Activated T-helper 17 cell treated with anti-CD3 and anti-CD28 coated beads, Interleukin-2, amount 50 U/mL, for 72 hours (primary cell): Measurements from ENCODE around the gene FBXL15. TPM values are rescaled to one million over a fixed set of nuclear protein-coding genes. Genes with fewer than 3 reads are reported as not detected.

Experiments used
- ATAC-seq: fragments of 150-1000 bp; cut with Tn5 transposase; replicated peaks from 2 replicates; pipeline ENCODE4 v1.10.0; 2021; ENCODE audit warnings: mild to moderate bottlenecking, moderate library complexity
- H3K27ac Mint-ChIP-seq: one replicate; pipeline ENCODE4 v1.8.0; 2022; ENCODE audit warnings: mixed read lengths
- H3K27me3 Mint-ChIP-seq: one replicate; pipeline ENCODE4 v1.8.0; 2022; ENCODE audit warnings: mixed read lengths
- H3K36me3 Mint-ChIP-seq: one replicate; pipeline ENCODE4 v1.8.0; 2022; ENCODE audit warnings: low read depth, mild to moderate bottlenecking, mixed read lengths
- H3K4me1 Mint-ChIP-seq: one replicate; pipeline ENCODE4 v1.8.0; 2022; ENCODE audit warnings: mixed read lengths
- H3K4me3 Mint-ChIP-seq: one replicate; pipeline ENCODE4 v1.8.0; 2022; ENCODE audit warnings: mild to moderate bottlenecking, mixed read lengths
- H3K9me3 Mint-ChIP-seq: one replicate; pipeline ENCODE4 v1.8.0; 2022; ENCODE audit warnings: mixed read lengths
- total RNA-seq, 2 donors: library from RNA; stranded (reverse); gene quantifications; one replicate each; pipeline ENCODE4 v1.2.3, GENCODE V29; 2022

The FBXL15 gene
- total RNA-seq, 2 donors from 2014 or later: 12.6 to 15.4 TPM

DNA sequence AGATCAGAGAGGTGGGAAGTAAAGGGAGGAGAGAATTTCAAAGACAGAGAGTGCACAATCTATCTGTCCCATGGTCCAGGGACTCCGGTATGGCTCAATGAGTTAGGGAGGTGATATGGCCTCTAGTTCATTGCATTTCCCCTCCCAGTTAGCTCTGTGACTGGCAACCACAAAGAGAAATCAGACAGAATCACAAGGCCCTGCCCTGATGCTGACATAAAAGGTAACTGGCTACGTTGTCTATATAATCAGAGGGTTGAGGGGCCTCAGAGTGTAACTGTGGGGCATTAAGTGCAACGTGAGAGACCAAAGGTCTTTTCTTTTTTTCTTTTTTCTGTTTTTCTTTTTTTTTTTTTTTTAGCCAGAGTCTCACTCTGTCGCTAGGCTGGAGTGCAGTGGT lies 38.0 kb downstream of the FBXL15 start:
- no peak for ATAC-seq

DNA sequence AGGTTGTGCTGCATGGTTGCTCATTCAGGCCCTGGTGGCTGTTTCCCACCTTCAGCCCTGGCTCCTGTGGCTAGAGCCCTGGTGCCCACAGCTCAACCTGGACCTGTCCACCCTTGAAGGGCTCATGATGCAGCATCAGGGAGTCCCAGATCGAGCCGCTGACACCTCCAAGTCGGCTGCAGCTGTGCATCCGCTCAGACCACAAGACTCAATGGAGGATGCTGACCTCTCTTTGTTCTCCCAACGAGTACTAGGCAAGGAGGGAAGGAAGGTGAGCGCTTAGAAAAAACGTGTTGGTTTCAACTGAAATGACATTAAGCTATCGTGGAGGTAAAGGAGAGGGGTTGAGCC lies 40.2 kb downstream of the FBXL15 start:
- Mint-ChIP-seq H3K27ac (peak overlapping the region; percentile 79), H3K4me1 (peaks cover 24% of the 10 kb centered on the region), H3K4me3 (peak overlapping the region; percentile 98), H3K9me3 (no peaks in the 10 kb centered on the region), H3K36me3 (peaks cover 8% of the 10 kb centered on the region), H3K27me3 (no peaks in the 10 kb centered on the region)
- ATAC-seq: peak; percentile 59

More for the DNA sequence above, 38.0 kb downstream of the FBXL15 start:
- H3K4me1 Mint-ChIP-seq: peaks cover 21% of the 10 kb centered on the region
- H3K4me3 Mint-ChIP-seq: no peak overlapping the region
- no peak overlapping the region for H3K27ac Mint-ChIP-seq
- H3K36me3 Mint-ChIP-seq: peaks cover 29% of the 10 kb centered on the region
- no peaks in the 10 kb centered on the region for H3K9me3 Mint-ChIP-seq
- no peaks in the 10 kb centered on the region for H3K27me3 Mint-ChIP-seq

DNA sequence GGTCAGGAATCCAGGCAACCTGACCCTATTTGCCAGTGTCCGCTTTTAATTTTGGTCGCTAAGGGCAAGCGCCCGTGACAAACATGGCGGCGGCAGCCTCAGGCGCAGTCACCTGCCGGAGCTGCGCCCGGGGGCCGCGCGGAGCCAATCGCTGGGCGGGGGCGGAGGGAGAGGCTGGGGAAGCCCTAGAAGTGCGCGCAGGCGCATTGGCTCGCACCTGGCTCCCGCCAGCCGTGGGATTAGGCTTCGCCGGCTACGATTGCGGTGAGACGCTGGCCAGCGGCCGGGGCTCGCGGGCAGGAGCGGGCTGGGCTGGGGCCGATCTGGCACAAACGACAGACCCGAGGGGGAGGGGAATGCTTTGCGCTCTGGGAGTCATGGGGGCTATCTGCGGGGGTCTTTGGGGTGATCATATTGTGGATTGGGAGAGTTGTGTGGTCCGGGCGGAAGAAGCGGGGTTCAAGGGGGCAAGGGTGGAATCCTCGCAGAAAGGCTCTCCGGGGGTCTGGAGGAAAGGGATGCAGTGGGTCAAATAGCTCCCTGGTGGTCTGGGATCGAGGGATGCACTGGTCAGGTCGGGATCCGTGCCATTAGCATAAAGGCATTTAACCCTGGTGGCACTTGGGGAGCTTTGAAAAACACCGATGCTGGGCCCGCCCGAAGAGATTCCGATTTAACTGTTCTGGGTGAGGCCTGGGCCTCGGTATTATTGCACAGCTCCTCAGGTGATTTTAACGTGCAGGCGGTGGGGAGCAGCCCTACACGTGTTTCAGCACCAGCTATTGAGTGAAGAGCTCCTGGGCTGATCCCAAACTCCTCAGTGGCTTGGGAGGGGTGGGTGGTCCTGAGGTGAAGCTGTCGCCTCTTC lies 40.8 kb downstream of the FBXL15 start:
- peak overlapping the region; percentile 79 for H3K27ac Mint-ChIP-seq
- ATAC-seq: peak; percentile 99
- H3K9me3 Mint-ChIP-seq: no peaks in the 10 kb centered on the region
- H3K36me3 Mint-ChIP-seq: peaks cover 3% of the 10 kb centered on the region
- H3K4me1 Mint-ChIP-seq: peaks cover 24% of the 10 kb centered on the region
- H3K4me3 Mint-ChIP-seq: peak overlapping the region; percentile 98
- no peaks in the 10 kb centered on the region for H3K27me3 Mint-ChIP-seq

DNA sequence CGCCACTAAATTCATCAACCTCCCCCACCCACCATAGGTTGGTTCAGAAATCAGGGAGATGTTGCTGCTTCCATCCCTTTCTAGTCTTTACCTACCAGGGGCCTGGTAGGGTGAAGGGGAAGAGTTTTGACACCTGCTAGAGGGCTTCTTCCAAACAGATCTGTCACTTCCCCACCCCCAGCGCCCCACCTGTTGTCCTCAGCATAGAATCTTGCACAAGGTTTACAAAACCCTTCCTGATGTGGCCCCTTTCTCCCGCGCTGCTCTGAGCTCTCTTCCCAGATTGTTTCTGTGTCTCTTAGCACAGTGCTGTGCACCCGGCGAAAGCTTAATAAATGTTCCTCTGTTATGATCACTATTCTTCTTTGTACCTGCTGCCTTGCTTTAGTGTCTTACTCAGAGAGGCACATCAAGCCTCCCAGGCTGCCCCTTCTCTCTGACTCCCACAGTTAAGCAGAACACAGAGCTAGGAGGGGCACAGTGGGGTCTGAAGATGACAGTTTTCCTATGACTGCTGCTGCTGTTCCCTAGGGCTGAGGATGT lies 41.9 kb downstream of the FBXL15 start:
- peak overlapping the region; percentile 98 for H3K4me3 Mint-ChIP-seq
- H3K36me3 Mint-ChIP-seq: no peaks in the 10 kb centered on the region
- H3K27ac Mint-ChIP-seq: no peak overlapping the region
- no peak for ATAC-seq
- no peaks in the 10 kb centered on the region for H3K9me3 Mint-ChIP-seq
- H3K4me1 Mint-ChIP-seq: peaks cover 21% of the 10 kb centered on the region
- no peaks in the 10 kb centered on the region for H3K27me3 Mint-ChIP-seq

DNA sequence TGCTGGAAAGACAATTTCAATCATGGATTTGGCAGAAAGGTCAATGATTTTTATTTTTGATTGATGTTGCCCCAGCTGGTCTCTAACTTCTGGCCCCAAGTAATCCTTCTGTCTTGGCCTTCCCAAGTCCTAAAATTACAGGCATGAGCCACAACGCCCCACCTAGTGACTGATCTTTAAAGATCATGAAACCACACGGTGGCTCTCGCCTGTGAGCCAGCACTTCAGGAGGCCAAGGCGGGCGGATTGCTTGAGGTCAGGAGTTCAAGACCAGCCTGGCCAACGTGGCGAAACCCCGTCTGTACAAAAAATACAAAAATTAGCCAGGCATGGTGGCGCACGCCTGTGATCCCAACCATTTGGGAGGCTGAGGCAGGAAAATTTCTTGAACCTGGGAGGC lies 43.3 kb downstream of the FBXL15 start:
- Mint-ChIP-seq H3K4me3 (no peak overlapping the region), H3K27ac (no peak overlapping the region), H3K4me1 (peaks cover 19% of the 10 kb centered on the region), H3K36me3 (peaks cover under 1% of the 10 kb centered on the region), H3K27me3 (no peaks in the 10 kb centered on the region), H3K9me3 (no peaks in the 10 kb centered on the region)
- no peak for ATAC-seq

DNA sequence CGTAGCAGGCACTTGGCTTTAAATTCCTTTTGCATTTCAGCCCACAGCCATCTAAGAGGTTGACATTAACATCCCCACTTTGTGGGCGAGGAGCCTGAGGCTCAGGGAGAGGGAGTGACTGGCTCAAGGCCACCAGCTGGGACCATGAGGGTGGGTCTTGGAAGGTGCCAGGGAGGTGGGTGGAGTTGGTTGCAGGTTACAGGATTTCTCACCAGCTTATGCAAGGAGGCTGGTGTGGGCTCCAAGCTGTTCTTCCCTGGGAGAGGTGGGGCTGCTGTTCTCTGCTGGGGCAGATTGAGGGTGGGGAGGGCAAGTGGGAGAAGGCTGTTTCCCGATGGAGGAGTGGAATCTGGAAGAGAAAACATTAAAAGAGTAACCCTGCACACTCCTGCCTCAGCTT lies 44.8 kb downstream of the FBXL15 start:
- Mint-ChIP-seq H3K4me3 (no peak overlapping the region), H3K27ac (no peak overlapping the region), H3K4me1 (peaks cover 19% of the 10 kb centered on the region)

DNA sequence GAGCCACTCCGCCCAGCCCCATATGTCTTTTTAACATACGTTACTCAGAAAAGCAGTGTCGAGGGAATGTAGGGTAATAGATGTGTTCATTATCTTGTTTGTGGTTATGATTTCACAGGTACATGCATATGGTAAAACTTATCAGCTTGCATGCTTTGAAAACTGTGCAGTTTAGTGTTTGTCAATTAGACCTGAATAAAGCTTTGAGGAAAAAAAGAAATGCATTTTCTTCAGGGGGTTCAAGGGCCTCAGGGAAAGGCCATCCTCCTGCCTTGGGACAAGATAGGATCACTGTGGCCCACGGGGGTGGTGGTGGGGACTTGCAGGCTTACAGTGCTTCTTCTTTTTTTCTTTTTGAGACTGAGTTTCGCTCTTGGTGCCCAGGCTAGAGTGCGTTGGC lies 46.7 kb downstream of the FBXL15 start:
- Mint-ChIP-seq H3K27me3 (no peaks in the 10 kb centered on the region), H3K4me1 (peaks cover 12% of the 10 kb centered on the region), H3K9me3 (no peaks in the 10 kb centered on the region), H3K4me3 (no peak overlapping the region), H3K27ac (no peak overlapping the region), H3K36me3 (peaks cover 6% of the 10 kb centered on the region)
- ATAC-seq: no peak

More for the DNA sequence above, 44.8 kb downstream of the FBXL15 start:
- H3K36me3 Mint-ChIP-seq: peaks cover 6% of the 10 kb centered on the region
- H3K9me3 Mint-ChIP-seq: no peaks in the 10 kb centered on the region
- no peaks in the 10 kb centered on the region for H3K27me3 Mint-ChIP-seq
- no peak for ATAC-seq

DNA sequence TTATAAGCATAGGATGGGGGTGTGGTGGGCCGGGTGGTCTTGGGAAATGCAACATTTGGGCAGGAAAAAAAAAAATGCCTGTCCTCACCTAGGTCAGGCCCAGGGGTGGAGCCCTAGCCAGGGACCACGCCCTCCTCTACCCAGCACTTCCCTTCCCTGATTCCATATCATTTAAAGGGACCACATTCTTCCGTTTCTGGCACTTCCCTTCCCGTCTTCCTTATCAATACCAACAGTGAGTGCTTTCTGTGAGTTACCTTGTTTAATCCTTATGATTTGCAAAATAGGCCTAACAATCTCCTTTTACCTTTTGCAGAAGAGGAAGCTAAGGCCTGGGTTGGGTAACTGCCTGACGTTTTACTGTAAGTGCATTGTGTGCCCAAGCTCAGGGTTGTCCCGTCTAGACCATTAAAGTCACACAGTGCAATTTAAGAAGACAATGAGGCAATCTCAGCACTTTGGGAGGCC lies 47.4 kb downstream of the FBXL15 start:
- H3K9me3 Mint-ChIP-seq: no peaks in the 10 kb centered on the region
- H3K4me3 Mint-ChIP-seq: no peak overlapping the region
- H3K27ac Mint-ChIP-seq: no peak overlapping the region
- ATAC-seq: no peak
- no peaks in the 10 kb centered on the region for H3K27me3 Mint-ChIP-seq
- peaks cover 6% of the 10 kb centered on the region for H3K36me3 Mint-ChIP-seq
- H3K4me1 Mint-ChIP-seq: peaks cover 6% of the 10 kb centered on the region

DNA sequence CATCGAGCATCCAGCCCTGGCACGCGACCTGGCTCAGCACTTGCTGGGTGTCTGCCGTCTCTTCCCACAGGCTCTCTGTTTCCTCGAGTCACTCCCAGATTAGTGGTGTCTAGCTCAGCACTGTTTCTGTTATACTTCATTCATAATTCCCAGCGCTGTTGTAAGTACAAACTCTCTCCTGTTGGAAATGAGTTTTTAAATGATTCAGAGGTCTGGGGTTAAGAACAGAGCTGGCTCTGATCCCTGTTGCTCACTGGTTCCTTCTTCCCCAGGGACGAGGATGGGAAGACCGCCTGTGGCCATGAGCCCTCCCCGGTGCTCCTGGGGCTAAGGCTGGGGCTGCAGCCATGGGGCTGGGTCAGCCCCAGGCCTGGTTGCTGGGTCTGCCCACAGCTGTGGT lies 48.0 kb downstream of the FBXL15 start:
- Mint-ChIP-seq H3K27ac (peak overlapping the region; percentile 61), H3K36me3 (peaks cover 6% of the 10 kb centered on the region), H3K9me3 (no peaks in the 10 kb centered on the region), H3K27me3 (no peaks in the 10 kb centered on the region), H3K4me1 (peaks cover 3% of the 10 kb centered on the region), H3K4me3 (no peak overlapping the region)
- no peak for ATAC-seq

DNA sequence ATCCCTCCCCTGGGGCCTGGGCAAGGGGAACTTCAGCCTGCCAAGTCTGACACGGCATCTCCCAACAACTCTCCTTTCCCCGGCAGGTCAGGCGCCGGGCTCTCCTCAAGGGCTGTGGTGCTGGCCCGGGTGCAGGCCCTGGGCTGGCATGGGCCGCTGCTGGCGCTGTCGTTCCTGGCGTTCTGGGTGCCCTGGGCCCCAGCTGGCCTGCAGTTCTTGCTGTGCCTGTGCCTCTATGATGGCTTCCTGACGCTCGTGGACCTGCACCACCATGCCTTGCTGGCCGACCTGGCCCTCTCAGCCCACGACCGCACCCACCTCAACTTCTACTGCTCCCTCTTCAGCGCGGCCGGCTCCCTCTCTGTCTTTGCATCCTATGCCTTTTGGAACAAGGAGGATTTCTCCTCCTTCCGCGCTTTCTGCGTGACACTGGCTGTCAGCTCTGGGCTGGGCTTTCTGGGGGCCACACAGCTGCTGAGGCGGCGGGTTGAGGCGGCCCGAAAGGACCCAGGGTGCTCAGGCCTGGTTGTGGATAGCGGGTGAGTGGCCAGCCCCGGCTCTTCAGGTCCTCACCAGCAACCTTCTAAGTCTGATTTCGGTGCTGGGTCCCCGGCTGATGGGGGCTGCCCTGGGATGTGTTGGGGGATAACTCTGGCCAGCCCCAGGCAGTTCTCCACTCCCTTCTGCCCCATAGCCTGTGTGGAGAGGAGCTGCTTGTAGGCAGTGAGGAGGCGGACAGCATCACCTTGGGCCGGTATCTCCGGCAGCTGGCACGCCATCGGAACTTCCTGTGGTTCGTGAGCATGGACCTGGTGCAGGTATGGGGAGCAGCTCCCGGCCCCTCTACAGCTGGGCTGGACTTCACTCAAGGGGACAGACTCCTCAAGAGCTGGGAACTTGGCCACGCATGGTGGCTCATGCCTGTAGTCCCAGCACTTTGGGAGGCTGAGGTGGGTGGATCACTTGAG lies 50.2 kb downstream of the FBXL15 start:
- Mint-ChIP-seq H3K9me3 (no peaks in the 10 kb centered on the region), H3K27me3 (no peaks in the 10 kb centered on the region), H3K36me3 (peaks cover 6% of the 10 kb centered on the region), H3K27ac (no peak overlapping the region), H3K4me1 (no peaks in the 10 kb centered on the region), H3K4me3 (no peak overlapping the region)
- ATAC-seq: no peak

Other genes starting within 250 kb of the FBXL15 start
- under 1 TPM; 0.24 to 0.32 TPM for gene ELOVL3, start 194.5 kb upstream of the FBXL15 start, total RNA-seq
- gene PITX3, start 179.3 kb upstream of the FBXL15 start, total RNA-seq: under 1 TPM in 1 of 2 donors, not detected in 1; 0.17 TPM
- gene GBF1, start 175.3 kb upstream of the FBXL15 start, total RNA-seq: 10 to 100 TPM; 28.5 to 38.9 TPM
- 100 to 1,000 TPM; 192 to 372 TPM for gene NFKB2, start 25.1 kb upstream of the FBXL15 start, total RNA-seq
- gene PSD, start 2.1 kb upstream of the FBXL15 start, total RNA-seq: 1 to 10 TPM; 3.0 to 8.0 TPM
- gene CUEDC2, start 11.7 kb downstream of the FBXL15 start, total RNA-seq: 10 to 100 TPM; 53.3 to 58.5 TPM
- under 1 TPM; 0.29 to 0.39 TPM for gene C10orf95, start 30.7 kb downstream of the FBXL15 start, total RNA-seq
- 10 to 100 TPM; 43.0 to 74.4 TPM for gene ACTR1A, start 81.9 kb downstream of the FBXL15 start, total RNA-seq
- 10 to 100 TPM; 11.1 to 16.2 TPM for gene SUFU, start 83.1 kb downstream of the FBXL15 start, total RNA-seq
- 10 to 100 TPM; 60.0 to 73.9 TPM for gene TRIM8, start 223.6 kb downstream of the FBXL15 start, total RNA-seq